ENCODE results near the gene UBXN7. TPM values are rescaled to one million over a fixed set of nuclear protein-coding genes. Genes with fewer than 3 reads are reported as not detected.

The UBXN7 gene
- total RNA-seq, 4 donors from 2014 or later, result 22.5 to 36.9 (median 28.8) TPM

GRCh38 chr3:196400331-196400730 is 31.9 kb downstream of the UBXN7 start:
- TF ChIP-seq CTCF (IDR thresholded peaks at IDR 0.05; ENCODE audit: low read depth), result no peak

GRCh38 chr3:196399485-196399945 is 32.7 kb downstream of the UBXN7 start:
- TF ChIP-seq CTCF (IDR thresholded peaks at IDR 0.05; ENCODE audit: low read depth), result no peak

GRCh38 chr3:196398782-196399181 is 33.4 kb downstream of the UBXN7 start:
- no peak for TF ChIP-seq CTCF (IDR thresholded peaks at IDR 0.05; ENCODE audit: low read depth)

- no peak for TF ChIP-seq CTCF (IDR thresholded peaks at IDR 0.05; ENCODE audit: low read depth)
These were observed 34.3 kb downstream of the UBXN7 start for GRCh38 chr3:196397941-196398340.

- TF ChIP-seq CTCF (IDR thresholded peaks at IDR 0.05; ENCODE audit: low read depth), result no peak
These were observed 42.1 kb downstream of the UBXN7 start for GRCh38 chr3:196390116-196390515.

GRCh38 chr3:196388956-196389355 is 43.3 kb downstream of the UBXN7 start:
- no peak for TF ChIP-seq CTCF (IDR thresholded peaks at IDR 0.05; ENCODE audit: low read depth)

GRCh38 chr3:196378146-196378841 is 53.9 kb downstream of the UBXN7 start:
- TF ChIP-seq CTCF (IDR thresholded peaks at IDR 0.05; ENCODE audit: low read depth), result no peak
